GM12874 (cell line): ENCODE data around the gene SUPT7L.

ENCODE experiments used
- CTCF ChIP-seq: IDR thresholded peaks from 2 replicates; pipeline ENCODE4 v1.5.1; 2011; ENCODE audit warnings: low read depth, mild to moderate bottlenecking, control low read depth, low read length, moderate library complexity; ENCODE audit not compliant: insufficient read depth

SUPT7L gene

DNA sequence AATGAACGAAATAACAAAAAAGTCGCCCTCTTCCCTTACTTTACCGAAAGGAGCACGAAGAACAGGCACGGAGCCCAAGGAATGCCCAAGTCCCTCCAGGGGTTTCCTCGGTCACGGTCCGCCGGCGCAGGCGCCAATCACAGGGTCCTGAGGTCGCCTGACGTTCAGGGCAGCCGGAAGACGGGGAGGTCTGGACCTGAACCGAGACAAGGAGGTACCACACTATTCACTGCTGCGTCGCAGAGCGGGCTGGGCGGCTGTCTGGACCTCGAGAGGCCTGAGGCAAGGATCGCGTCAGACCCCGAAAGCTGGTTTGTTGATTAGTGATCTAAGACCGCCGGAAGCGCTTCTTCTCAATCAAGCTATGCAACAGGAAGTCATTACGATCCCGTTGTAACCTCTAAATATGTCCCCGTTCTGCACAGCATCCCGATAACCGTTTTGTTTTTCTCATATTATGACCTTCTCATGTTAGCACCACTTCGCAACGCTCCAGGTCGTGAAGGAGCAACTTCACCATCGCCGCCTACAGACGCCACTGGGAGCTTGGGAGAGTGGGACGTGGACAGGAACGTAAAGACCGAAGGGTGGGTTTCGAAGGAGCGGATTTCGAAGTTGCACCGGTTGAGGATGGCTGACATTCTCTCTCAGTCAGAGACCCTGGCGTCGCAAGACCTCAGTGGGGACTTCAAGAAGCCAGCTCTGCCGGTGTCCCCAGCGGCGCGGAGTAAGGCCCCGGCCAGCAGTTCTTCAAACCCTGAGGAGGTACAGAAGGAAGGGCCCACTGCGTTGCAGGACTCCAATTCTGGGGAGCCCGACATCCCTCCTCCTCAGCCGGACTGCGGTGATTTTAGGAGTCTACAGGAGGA lies at the start of gene SUPT7L, which contains the start of gene SLC4A1AP:
Gene SUPT7L (minus strand): TSS at position 330 of the 869 bp plus-strand sequence. CDS start 1,422 bp downstream, outside the sequence.
Gene SLC4A1AP (plus strand): TSS at position 605 of the 869 bp plus-strand sequence. CDS start 26 bp downstream, at position 631.
- TF ChIP-seq CTCF: no peak

DNA sequence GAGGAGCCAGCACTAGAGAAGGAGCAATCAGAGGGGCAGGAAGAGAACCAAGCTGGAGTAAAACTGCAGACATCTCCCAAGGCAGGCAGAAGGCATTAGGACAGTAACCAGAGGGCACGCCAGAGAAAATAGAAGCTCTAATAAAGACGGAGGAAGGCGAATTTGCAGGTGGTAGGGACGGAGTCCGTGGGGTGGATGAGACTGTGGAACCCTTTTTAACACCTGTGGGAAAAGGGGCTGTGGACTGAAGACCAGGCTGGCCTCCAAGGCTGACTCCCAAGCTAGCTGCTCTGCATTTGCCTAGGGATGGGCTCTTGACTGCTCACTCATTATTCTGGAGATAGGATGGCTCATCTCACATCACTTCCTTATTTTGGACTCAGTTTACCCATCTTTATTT lies 49.8 kb upstream of the SUPT7L start:
- TF ChIP-seq CTCF: no peak

GRCh38 chr2:27712522-27712921 lies 49.1 kb upstream of the SUPT7L start:
- TF ChIP-seq CTCF: no peak

- no peak for TF ChIP-seq CTCF
These were observed 48.4 kb upstream of the SUPT7L start for GRCh38 chr2:27711804-27712203.

GRCh38 chr2:27710640-27711430 lies 47.4 kb upstream of the SUPT7L start:
- no peak for TF ChIP-seq CTCF

GRCh38 chr2:27709960-27710575 lies 46.7 kb upstream of the SUPT7L start:
- TF ChIP-seq CTCF: no peak

GRCh38 chr2:27709326-27709725 lies 45.9 kb upstream of the SUPT7L start:
- no peak for TF ChIP-seq CTCF
